ENCODE data around the gene NONO.

GRCh38 chrX:71254092-71254963 lies 29.1 kb upstream of the NONO start, which contains the start of gene ZMYM3:
- TF ChIP-seq, protein P1, sequence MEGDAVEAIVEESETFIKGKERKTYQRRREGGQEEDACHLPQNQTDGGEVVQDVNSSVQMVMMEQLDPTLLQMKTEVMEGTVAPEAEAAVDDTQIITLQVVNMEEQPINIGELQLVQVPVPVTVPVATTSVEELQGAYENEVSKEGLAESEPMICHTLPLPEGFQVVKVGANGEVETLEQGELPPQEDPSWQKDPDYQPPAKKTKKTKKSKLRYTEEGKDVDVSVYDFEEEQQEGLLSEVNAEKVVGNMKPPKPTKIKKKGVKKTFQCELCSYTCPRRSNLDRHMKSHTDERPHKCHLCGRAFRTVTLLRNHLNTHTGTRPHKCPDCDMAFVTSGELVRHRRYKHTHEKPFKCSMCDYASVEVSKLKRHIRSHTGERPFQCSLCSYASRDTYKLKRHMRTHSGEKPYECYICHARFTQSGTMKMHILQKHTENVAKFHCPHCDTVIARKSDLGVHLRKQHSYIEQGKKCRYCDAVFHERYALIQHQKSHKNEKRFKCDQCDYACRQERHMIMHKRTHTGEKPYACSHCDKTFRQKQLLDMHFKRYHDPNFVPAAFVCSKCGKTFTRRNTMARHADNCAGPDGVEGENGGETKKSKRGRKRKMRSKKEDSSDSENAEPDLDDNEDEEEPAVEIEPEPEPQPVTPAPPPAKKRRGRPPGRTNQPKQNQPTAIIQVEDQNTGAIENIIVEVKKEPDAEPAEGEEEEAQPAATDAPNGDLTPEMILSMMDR (conservative IDR thresholded peaks at IDR 0.05) = no peak
- TF ChIP-seq ZFX (IDR thresholded peaks at IDR 0.05) = no peak

All from C4-2B (cell line).